DOHH2 (cell line): ENCODE results near the gene CPEB1.

Experiments used
- H3F3A ChIP-seq: fragments of 200-600 bp; sonication (generic), shearing (Covaris generic); 2 replicates; pipeline ENCODE4 v1.6.0; 2016; ENCODE audit warnings: antibody characterized with exemption, mild to moderate bottlenecking; ENCODE audit not compliant: control insufficient read depth, insufficient read depth
- H3K27ac ChIP-seq: fragments of 200-600 bp; sonication (generic); 2 replicates; pipeline ENCODE4 v1.5.1; 2014; ENCODE audit warnings: low read depth, mild to moderate bottlenecking, low read length, moderate library complexity
- H3K27me3 ChIP-seq: fragments of 200-600 bp; sonication (generic); 2 replicates; pipeline ENCODE4 v1.6.1; 2014; ENCODE audit warnings: mild to moderate bottlenecking, low read length, mixed read lengths; ENCODE audit not compliant: control insufficient read depth
- H3K36me3 ChIP-seq: fragments of 200-600 bp; sonication (generic); 2 replicates; pipeline ENCODE4 v1.6.1; 2014; ENCODE audit warnings: mild to moderate bottlenecking, low read length, moderate library complexity, mixed read lengths; ENCODE audit not compliant: control insufficient read depth
- H3K4me1 ChIP-seq: fragments of 200-600 bp; sonication (generic); 2 replicates; pipeline ENCODE4 v1.6.1; 2014; ENCODE audit warnings: mild to moderate bottlenecking, low read length, mixed read lengths; ENCODE audit not compliant: control insufficient read depth
- H3K4me2 ChIP-seq: fragments of 200-600 bp; sonication (generic); 2 replicates; pipeline ENCODE4 v1.6.0; 2014; ENCODE audit warnings: mild to moderate bottlenecking, low read length, moderate library complexity
- H3K4me3 ChIP-seq: fragments of 200-600 bp; sonication (generic); 2 replicates; pipeline ENCODE4 v1.5.1; 2014; ENCODE audit warnings: mild to moderate bottlenecking, low read length, mixed read lengths
- H3K79me2 ChIP-seq: fragments of 200-600 bp; sonication (generic); 2 replicates; pipeline ENCODE4 v1.6.1; 2014; ENCODE audit warnings: mild to moderate bottlenecking, low read length, mixed read lengths; ENCODE audit not compliant: control insufficient read depth
- H3K9me2 ChIP-seq: fragments of 200-600 bp; sonication (generic); replicated peaks from 2 replicates; pipeline ENCODE4 v1.6.1; 2014; ENCODE audit warnings: mild to moderate bottlenecking, low read length, mixed read lengths; ENCODE audit not compliant: control insufficient read depth
- H3K9me3 ChIP-seq: fragments of 200-600 bp; sonication (generic); 2 replicates; pipeline ENCODE4 v1.6.1; 2014; ENCODE audit warnings: antibody characterized with exemption, low read length, mixed read lengths; ENCODE audit not compliant: control insufficient read depth, insufficient read depth
- H4K20me1 ChIP-seq: fragments of 200-600 bp; sonication (generic); 2 replicates; pipeline ENCODE4 v1.6.0; 2014; ENCODE audit warnings: low read depth, mild to moderate bottlenecking, antibody characterized with exemption, low read length, moderate library complexity; ENCODE audit not compliant: control insufficient read depth, insufficient read depth
- CTCF ChIP-seq: fragments of 200-600 bp; sonication (generic); IDR thresholded peaks from one replicate; pipeline ENCODE4 v1.5.1; 2014; ENCODE audit warnings: antibody characterized with exemption, mild to moderate bottlenecking, low read depth, low read length; ENCODE audit not compliant: poor library complexity, severe bottlenecking
- EZH2phosphoT487 ChIP-seq: fragments of 200-600 bp; sonication (generic); IDR thresholded peaks from 2 replicates; pipeline ENCODE4 v1.6.1; 2017; ENCODE audit warnings: borderline replicate concordance, mild to moderate bottlenecking, antibody characterized with exemption, low read length, moderate library complexity, mixed read lengths

CPEB1 gene

GRCh38 chr15:82624008-82624407, 23.2 kb downstream of the CPEB1 start:
- Histone ChIP-seq H3K4me2 (no peak overlapping the region), H3K9me2 (no peaks in the 10 kb centered on the region), H3K27ac (no peak overlapping the region), H3K79me2 (no peaks in the 10 kb centered on the region), H4K20me1 (no peaks in the 10 kb centered on the region), H3K4me1 (no peaks in the 10 kb centered on the region), H3F3A (no peaks in the 10 kb centered on the region), H3K27me3 (no peaks in the 10 kb centered on the region), H3K9me3 (no peaks in the 10 kb centered on the region), H3K4me3 (no peak overlapping the region), H3K36me3 (no peaks in the 10 kb centered on the region)
- no peak for TF ChIP-seq CTCF
- no peak for TF ChIP-seq EZH2phosphoT487

- Histone ChIP-seq H3K27me3 (no peaks in the 10 kb centered on the region), H3K79me2 (no peaks in the 10 kb centered on the region), H3K9me3 (no peaks in the 10 kb centered on the region), H3K4me3 (no peak overlapping the region), H3K4me2 (no peak overlapping the region), H3F3A (no peaks in the 10 kb centered on the region), H3K9me2 (no peaks in the 10 kb centered on the region), H4K20me1 (no peaks in the 10 kb centered on the region), H3K4me1 (no peaks in the 10 kb centered on the region), H3K36me3 (no peaks in the 10 kb centered on the region), H3K27ac (no peak overlapping the region)
- TF ChIP-seq CTCF (no peak), EZH2phosphoT487 (no peak)
Observed at GRCh38 chr15:82621970-82622369, 25.2 kb downstream of the CPEB1 start.

- no peak overlapping the region for H3K27ac ChIP-seq
- no peak for TF ChIP-seq EZH2phosphoT487
- no peak for TF ChIP-seq CTCF
- H3K4me2 ChIP-seq, result no peak overlapping the region
- no peaks in the 10 kb centered on the region for H3K36me3 ChIP-seq
- H3K9me2 ChIP-seq, result no peaks in the 10 kb centered on the region
- H4K20me1 ChIP-seq, result no peaks in the 10 kb centered on the region
- H3K27me3 ChIP-seq, result no peaks in the 10 kb centered on the region
- H3K4me3 ChIP-seq, result no peak overlapping the region
- no peaks in the 10 kb centered on the region for H3F3A ChIP-seq
- no peaks in the 10 kb centered on the region for H3K9me3 ChIP-seq
- no peaks in the 10 kb centered on the region for H3K4me1 ChIP-seq
- H3K79me2 ChIP-seq, result no peaks in the 10 kb centered on the region
Observed at GRCh38 chr15:82613747-82614146, 33.4 kb downstream of the CPEB1 start.

GRCh38 chr15:82611348-82611747, 35.8 kb downstream of the CPEB1 start:
- Histone ChIP-seq H3K9me2 (no peaks in the 10 kb centered on the region), H4K20me1 (no peaks in the 10 kb centered on the region), H3K4me3 (no peak overlapping the region), H3K4me2 (no peak overlapping the region), H3F3A (no peaks in the 10 kb centered on the region), H3K4me1 (no peaks in the 10 kb centered on the region), H3K9me3 (no peaks in the 10 kb centered on the region), H3K36me3 (no peaks in the 10 kb centered on the region), H3K79me2 (no peaks in the 10 kb centered on the region), H3K27ac (no peak overlapping the region), H3K27me3 (no peaks in the 10 kb centered on the region)
- no peak for TF ChIP-seq CTCF
- no peak for TF ChIP-seq EZH2phosphoT487
